Ovary (tissue), 3 donors: ENCODE measurements around the gene GTPBP6.

ENCODE experiments used
- EP300 ChIP-seq: sonication (generic); formaldehyde crosslinking; IDR thresholded peaks from one replicate; pipeline ENCODE4 v1.6.1; 2017; ENCODE audit warnings: antibody characterized with exemption
- POLR2A ChIP-seq: fragments of 450-650 bp; IDR thresholded peaks from one replicate; pipeline ENCODE4 v1.6.1; 2017; ENCODE audit warnings: antibody characterized with exemption, mild to moderate bottlenecking, moderate library complexity
- TF ChIP-seq, protein P1 (sequence below), 3 donors: fragments of 450-650 bp in 2 of 3; fragments of 200-600 bp in 1 of 3; IDR thresholded peaks; one replicate each; pipeline versions ENCODE4 v1.5.1 to v1.8.0; 2016 to 2022; ENCODE audit warnings: antibody characterized with exemption in 3 of 3, mild to moderate bottlenecking in 1 of 3
- donor health status: DM: no; HTN: no; CAD: no.

DNA sequence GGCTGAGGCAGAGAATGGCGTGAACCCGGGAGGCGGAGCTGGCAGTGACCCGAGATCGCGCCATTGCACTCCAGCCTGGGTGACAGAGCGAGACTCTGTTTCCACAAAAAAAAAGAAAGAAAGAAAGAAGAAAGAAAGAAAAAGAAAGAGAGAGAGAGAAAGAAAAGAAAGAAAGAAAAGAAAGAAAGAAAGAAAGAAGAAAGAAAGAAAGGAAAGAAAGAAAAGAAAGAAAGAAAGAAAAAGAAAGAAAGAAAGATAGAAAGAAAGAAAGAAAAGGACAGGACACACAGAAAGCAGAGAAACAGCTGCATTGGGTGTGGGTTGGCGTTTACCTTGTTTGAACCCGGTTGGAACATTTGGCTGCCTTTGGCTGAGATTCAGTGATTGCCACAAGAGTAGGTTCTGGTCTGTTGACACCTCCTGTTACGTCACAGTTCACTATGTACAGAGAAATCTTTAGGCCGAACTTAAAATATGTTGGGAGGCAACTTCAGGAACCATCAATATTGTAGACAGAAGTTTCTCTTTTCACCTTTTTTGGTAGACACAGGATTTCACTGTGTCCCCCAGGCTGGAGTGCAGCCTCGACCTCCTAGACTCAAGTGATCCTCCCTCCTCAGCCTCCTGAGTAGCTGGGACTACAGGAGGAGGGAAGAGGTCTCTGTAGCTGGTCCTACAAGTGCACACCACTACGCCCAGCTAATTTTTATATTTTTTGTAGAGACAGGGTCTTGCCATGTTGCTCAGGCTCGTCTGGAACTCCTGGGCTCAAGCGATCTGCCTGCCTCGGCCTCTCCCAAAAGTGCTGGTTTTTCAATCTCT, 53.8 kb downstream of the GTPBP6 start:
- TF ChIP-seq, protein P1, sequence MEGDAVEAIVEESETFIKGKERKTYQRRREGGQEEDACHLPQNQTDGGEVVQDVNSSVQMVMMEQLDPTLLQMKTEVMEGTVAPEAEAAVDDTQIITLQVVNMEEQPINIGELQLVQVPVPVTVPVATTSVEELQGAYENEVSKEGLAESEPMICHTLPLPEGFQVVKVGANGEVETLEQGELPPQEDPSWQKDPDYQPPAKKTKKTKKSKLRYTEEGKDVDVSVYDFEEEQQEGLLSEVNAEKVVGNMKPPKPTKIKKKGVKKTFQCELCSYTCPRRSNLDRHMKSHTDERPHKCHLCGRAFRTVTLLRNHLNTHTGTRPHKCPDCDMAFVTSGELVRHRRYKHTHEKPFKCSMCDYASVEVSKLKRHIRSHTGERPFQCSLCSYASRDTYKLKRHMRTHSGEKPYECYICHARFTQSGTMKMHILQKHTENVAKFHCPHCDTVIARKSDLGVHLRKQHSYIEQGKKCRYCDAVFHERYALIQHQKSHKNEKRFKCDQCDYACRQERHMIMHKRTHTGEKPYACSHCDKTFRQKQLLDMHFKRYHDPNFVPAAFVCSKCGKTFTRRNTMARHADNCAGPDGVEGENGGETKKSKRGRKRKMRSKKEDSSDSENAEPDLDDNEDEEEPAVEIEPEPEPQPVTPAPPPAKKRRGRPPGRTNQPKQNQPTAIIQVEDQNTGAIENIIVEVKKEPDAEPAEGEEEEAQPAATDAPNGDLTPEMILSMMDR (IDR thresholded peaks at IDR 0.05): no peak
- TF ChIP-seq POLR2A: no peak
- TF ChIP-seq EP300: no peak
